ENCODE measurements around the gene SELL.

DNA sequence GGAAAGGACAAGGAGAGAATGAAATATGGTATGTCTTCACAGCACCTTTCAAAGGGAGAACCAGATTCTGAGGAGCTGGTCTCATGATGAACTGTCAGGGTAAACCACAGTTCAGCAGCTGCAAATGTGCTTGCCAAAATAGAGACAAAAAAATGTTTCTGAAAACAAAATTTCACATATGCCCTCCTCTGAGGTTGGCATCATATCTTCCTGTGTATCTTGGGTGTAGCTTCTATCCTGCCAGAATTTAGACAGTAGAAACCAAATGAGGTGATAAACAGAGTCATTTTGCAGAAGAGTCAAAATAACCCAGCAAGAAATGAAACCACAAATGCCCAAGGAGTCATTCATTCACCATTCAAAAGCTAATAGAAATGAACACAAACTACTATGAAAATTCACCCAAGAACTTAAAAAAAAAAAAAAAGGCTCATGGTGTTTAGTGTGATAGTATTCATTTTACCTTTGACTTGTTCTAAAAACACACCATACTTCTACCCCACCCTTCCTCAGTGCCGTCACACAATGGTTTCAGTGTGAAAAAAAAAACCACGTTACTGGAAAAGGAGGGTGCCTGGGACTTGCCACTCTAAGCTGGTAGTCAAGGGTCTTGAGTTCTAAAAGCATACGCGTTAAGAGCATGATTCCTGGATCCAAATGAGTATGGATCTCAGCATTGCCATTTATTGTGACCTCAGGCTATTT lies 18.5 kb downstream of the SELL start:
- TF ChIP-seq RAD21 (IDR thresholded peaks at IDR 0.05; ENCODE audit: low read length): no peak
- TF ChIP-seq, protein P1, sequence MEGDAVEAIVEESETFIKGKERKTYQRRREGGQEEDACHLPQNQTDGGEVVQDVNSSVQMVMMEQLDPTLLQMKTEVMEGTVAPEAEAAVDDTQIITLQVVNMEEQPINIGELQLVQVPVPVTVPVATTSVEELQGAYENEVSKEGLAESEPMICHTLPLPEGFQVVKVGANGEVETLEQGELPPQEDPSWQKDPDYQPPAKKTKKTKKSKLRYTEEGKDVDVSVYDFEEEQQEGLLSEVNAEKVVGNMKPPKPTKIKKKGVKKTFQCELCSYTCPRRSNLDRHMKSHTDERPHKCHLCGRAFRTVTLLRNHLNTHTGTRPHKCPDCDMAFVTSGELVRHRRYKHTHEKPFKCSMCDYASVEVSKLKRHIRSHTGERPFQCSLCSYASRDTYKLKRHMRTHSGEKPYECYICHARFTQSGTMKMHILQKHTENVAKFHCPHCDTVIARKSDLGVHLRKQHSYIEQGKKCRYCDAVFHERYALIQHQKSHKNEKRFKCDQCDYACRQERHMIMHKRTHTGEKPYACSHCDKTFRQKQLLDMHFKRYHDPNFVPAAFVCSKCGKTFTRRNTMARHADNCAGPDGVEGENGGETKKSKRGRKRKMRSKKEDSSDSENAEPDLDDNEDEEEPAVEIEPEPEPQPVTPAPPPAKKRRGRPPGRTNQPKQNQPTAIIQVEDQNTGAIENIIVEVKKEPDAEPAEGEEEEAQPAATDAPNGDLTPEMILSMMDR (conservative IDR thresholded peaks at IDR 0.05; ENCODE audit: low read depth, low read length): no peak

Data from IMR-90 (cell line).